GM18873 (cell line): ENCODE results near the gene NPRL2.

Experiments
- ATAC-seq: cut with Tn5 transposase; IDR thresholded peaks from one replicate; pipeline ENCODE4 v1.9.1; 2021; ENCODE audit warnings: mild to moderate bottlenecking, moderate library complexity, moderate number of reproducible peaks; ENCODE audit not compliant: unreplicated experiment, low FRiP score

The NPRL2 gene

DNA sequence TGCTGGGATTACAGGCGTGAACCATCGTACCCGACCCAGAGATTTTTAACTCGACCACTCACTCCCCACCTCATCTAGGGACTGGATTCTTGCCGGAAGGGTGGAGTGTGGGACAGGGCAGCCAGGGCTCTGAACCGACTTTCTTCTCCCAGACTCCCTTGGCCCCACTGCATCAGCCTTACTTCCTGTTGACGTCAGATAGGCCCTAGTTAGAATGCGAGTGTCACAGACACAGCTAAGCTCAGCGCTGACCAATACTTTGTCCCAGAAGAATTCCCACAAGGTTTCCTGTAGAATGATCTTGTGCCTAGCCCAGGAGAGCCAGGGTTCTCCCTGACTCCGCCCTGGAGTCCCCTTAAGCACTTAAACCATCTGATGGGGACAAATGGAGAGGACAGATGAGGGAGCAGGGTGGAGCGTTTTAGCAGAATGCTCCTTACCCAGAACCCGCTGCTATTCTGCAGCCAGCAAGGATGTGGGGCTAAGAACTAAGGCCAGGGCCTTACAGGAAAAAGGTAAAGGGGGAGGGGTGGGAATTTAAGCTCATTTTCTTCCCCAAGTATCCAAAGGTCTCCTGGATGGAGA is 16.7 kb downstream of the NPRL2 start:
- ATAC-seq, result no peak

DNA sequence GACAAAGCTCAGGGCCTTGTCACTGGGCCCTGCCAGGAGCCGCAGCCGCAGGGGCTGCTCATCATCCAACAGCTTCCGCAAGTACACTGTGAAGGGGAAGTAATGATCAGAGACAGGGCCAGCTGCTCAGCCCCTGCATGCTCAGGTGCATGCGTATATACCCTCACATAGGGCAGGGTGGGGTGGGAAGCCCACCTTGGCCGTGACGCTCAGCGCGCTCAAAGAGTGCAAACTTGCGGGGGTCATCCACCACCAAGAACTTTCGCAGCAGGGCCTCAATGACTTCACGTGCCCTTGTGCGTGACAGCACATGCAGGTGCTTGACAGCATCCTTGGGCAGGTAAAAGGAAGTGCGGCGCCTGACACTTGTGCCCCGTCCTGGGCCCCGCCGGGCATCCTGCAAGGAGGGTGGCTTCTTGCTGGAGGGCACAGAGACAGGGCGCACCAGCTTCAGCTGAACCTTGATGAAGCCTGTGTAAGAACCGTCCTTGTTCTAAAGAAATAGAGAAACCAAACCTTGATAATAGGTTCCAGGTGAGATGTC is 19.1 kb downstream of the NPRL2 start:
- no peak for ATAC-seq

DNA sequence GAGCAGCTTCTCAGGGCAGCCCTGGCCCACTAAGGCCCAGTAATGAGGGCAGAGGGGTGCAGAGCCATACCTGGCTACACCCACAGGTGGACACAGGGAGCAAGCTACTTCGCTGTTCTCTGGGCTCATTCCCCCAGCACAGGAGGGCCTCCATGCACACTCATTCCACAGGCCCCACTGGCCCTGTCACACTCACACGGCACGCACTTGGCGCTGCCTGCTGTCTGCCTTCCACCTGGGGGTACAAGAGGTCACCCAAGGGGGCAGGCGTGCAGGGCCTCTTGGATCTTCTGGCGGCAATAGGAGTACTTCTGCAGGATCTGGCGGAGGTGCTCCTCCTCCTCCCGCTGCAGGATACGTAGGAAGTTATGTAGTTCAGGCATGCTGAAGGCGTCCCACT is 20.2 kb downstream of the NPRL2 start:
- ATAC-seq, result no peak

- peak; percentile 75 for ATAC-seq
Measured at GRCh38 chr3:50327943-50328691, 22.5 kb downstream of the NPRL2 start, which contains the start of gene TUSC2. Gene TUSC2 (minus strand): TSS chr3:50328223. CDS start chr3:50328099, 124 bp downstream.

DNA sequence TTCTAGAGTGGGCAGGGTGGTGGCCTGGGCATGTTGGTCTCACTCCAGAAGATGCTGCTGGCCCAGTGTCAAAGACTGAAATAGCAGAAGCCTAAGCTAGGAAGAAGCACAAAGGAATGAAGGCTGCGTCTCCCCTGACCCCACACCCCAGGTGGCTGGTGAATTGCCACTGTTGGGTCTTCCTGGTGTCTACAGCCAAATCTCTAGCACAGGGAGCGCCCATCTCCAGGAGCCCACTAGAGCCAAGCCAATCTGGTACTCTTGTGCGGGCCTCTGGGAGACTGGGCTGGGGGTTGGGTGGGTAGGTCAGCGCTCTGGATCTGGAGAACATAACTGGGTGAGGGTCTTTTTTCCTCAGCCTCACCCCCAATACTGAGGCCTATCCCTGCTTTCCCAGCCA is 23.4 kb downstream of the NPRL2 start:
- no peak for ATAC-seq

DNA sequence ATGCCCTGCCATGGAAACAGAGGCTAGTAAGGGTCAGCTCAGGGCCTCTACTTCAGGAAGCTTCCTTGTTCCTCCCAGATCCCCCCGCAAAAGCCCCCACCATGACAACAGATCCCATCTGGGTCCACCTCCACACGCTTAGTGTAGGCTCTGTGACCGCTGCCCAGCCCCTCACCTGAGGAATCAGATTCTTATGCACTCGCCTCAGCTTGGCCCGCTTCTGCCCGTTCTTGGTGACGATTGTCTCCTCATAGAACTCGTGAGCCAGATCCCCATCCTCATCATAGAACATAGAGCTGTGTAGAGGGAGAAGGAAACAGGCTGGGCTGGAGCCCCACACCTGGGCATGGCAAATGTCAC is 24.4 kb downstream of the NPRL2 start:
- ATAC-seq, result no peak

GRCh38 chr3:50325497-50326181 is 24.9 kb downstream of the NPRL2 start:
- no peak for ATAC-seq

GRCh38 chr3:50325113-50325480 is 25.5 kb downstream of the NPRL2 start:
- no peak for ATAC-seq

DNA sequence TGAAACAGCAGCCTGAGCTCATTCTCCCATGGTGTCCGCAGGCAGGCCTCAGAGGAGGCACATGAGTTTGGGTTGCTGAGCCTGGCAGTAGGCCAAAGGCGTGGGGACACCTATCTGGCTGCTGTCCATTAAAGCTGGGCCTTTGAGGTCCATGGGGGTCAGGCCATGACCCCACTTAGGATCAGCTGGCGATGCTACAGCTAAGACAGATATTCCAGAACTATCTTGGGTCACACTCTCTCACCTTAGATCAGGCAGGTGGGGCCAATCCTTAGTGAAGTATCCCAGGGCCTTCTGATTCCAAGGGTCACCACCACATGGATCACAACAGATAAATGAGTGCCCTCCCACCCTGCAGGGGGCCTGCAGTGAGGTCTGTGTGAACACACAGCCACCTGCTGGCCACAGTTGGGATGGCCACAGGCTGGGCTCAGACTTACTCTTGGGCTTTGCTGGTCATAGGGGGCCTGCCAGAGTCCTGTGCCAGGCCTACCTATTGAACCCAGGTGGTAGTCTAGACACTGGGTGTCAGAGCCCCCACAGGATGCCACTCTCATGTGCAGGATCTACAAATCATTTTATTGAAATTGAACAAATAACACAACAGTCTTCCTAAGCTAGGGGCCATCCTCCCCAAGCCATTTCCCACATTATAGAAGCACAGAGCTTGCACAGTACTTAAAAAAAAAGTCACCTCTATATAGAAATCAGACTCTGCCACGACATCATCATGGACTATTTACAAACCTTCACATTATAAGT is 26.0 kb downstream of the NPRL2 start:
- no peak for ATAC-seq

DNA sequence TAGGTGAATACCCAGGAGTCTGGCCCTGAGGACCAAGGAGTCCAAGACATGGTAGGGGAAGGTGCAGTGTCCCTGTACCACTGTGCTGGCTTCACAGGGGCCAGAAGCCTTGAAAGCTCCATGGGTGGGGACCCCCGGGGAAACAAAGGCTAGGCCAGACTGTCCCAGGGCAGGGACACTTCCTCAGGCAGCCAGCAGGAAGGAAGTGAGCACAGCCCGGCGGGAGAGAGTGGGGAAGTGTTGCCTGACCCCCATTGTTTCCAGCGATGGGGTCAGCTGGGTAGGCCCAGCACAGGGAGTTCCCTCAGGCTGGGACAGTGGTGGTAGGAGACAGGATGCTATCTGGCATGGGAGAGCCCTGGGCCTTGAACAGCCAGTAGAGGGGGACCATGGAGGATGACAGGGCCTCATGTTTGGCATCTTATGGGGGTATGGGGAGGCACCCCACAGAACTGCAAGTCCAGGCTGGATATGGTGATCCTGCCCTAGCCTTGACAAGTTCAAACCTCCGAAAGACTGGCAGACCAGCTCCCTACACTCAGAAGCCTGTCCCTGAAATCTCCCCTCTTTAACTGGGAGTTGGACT is 26.9 kb downstream of the NPRL2 start:
- ATAC-seq, result no peak

DNA sequence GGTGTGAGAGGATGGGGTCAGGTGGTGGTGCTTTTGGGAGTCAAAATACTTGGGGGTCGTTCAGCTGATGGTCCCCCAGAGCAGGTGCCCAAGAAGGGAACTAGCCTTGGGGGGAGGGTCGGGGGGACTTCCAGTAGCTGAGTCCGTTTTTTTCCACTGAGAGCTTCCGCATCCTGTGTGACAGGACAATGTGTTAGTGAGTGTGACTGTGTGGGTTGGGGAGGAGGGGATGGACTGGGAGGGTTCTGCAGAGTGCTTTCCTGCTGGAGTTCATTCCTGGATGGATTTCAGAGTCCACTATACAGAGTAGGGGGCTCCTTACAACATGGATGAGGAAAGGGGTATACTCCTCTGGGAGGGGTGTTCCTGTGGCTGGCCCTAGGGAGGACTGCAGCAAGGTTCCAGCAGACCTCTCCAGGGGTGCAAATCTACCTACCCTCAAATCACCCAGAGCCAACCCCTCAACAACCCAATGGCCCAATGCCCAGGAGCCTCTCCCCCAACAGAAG is 27.4 kb downstream of the NPRL2 start:
- no peak for ATAC-seq

DNA sequence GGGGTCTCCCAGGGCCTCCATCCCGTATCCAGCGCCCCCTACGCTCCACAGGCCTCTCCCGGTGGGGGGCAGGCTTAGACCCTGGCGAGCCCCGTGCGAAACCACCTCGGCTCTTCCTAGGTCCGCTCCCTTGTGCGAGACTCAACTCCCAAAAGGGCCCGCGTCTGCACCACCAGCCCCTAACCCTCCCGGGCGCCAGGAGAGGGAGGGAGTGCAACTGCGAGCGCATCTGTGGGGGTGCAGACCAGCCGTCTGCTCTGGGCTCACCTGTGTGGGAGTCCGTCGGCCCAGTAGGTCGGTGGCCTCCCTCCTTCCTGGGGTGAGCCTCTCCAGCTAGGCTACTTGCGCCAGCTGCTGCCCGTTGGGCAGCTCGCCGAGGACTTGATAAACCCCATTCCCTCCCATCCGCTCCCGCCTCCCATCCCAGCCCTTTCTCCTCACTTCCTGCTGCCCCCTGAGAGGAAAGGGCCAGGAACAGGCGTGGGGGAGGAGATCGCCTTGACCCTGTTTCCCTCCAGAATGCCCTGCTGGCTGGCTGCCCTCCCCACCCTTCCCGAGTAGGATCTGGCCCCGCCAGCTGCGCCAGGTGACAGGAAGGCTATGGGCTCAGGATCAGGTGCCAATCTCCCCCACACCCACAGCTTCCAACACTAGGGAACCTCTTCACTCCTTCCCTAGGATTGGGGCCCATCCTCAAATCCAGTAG is 28.0 kb downstream of the NPRL2 start, which contains the start of gene HYAL2:
Gene HYAL2 (minus strand): TSS at position 360 of the 706 bp plus-strand sequence. CDS start 2,256 bp downstream, outside the sequence.
- ATAC-seq, result no peak

DNA sequence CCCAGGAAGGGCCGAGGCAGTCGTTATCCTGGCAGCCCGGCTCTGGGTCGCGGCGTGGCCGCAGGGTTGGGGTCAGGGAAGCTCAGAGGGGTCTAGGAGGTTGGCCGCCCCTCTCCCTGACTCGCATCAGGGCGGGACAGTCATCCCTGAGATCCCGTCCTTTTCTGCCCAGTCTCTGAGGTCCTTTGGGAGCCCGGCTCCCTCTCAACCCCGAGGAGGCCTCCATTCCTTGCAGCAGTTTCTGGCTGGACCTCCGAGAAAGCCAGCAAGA is 28.5 kb downstream of the NPRL2 start:
- no peak for ATAC-seq

- ATAC-seq, result peak; percentile 61
Measured at GRCh38 chr3:50321336-50322114, 29.1 kb downstream of the NPRL2 start.

- peak; percentile 29 for ATAC-seq
Measured at GRCh38 chr3:50320853-50321335, 29.7 kb downstream of the NPRL2 start.

GRCh38 chr3:50319894-50320625 is 30.5 kb downstream of the NPRL2 start:
- no peak for ATAC-seq

- no peak for ATAC-seq
Measured at GRCh38 chr3:50319181-50319893, 31.2 kb downstream of the NPRL2 start.
